Osteoblast (primary cell): ENCODE measurements around the gene TIMM13. TPM values are rescaled to one million over a fixed set of nuclear protein-coding genes. Genes with fewer than 3 reads are reported as not detected.

Experiments
- DNase-seq: peaks from one replicate; pipeline ENCODE4 v3.0.0; 2011; ENCODE audit warnings: low spot score, mixed read lengths; ENCODE audit not compliant: insufficient read length; ENCODE audit errors: missing footprints
- H2AFZ ChIP-seq: 2 replicates; pipeline ENCODE4 v1.6.0; 2011; ENCODE audit warnings: mild to moderate bottlenecking, low read length
- H3K27ac ChIP-seq: 2 replicates; pipeline ENCODE4 v1.5.1; 2011; ENCODE audit warnings: mild to moderate bottlenecking, low read depth, low read length, moderate library complexity
- H3K27me3 ChIP-seq: 2 replicates; pipeline ENCODE4 v1.6.0; 2012; ENCODE audit warnings: mild to moderate bottlenecking, control low read depth, inconsistent platforms, low read length, moderate library complexity; ENCODE audit not compliant: insufficient read depth
- H3K36me3 ChIP-seq: 2 replicates; pipeline ENCODE4 v1.5.1; 2011; ENCODE audit warnings: mild to moderate bottlenecking, low read length, control low read depth, moderate library complexity; ENCODE audit not compliant: insufficient read depth
- H3K4me1 ChIP-seq: 2 replicates; pipeline ENCODE4 v1.5.1; 2011; ENCODE audit warnings: mild to moderate bottlenecking, low read length, control low read depth, moderate library complexity; ENCODE audit not compliant: insufficient read depth
- H3K4me2 ChIP-seq: 2 replicates; pipeline ENCODE4 v1.6.0; 2011; ENCODE audit warnings: mild to moderate bottlenecking, low read length; ENCODE audit not compliant: insufficient read depth
- H3K4me3 ChIP-seq: fragments of 200-600 bp; sonication (generic); 3 replicates; pipeline ENCODE4 v1.5.1; 2012; ENCODE audit warnings: mild to moderate bottlenecking, low read length, inconsistent platforms; ENCODE audit not compliant: insufficient read depth
- H3K79me2 ChIP-seq: 2 replicates; pipeline ENCODE4 v1.6.0; 2012; ENCODE audit warnings: mild to moderate bottlenecking, low read length, control low read depth, inconsistent platforms; ENCODE audit not compliant: insufficient read depth
- H3K9me3 ChIP-seq: 2 replicates; pipeline ENCODE4 v1.5.1; 2011; ENCODE audit warnings: low read depth, low read length, control low read depth
- H4K20me1 ChIP-seq: 2 replicates; pipeline ENCODE4 v1.6.0; 2012; ENCODE audit warnings: mild to moderate bottlenecking, low read length, control low read depth; ENCODE audit not compliant: insufficient read depth
- CTCF ChIP-seq: IDR thresholded peaks from 2 replicates; pipeline ENCODE4 v1.5.1; 2011; ENCODE audit warnings: mild to moderate bottlenecking, low read depth, low read length, moderate library complexity; ENCODE audit errors: extremely low read depth
- total RNA-seq: library from RNA; depleted of rRNA; stranded (reverse); fragments of >200 nt; gene quantifications from 2 replicates; pipeline ENCODE4 v1.2.3, GENCODE V29; 2012

The TIMM13 gene
- total RNA-seq, 1 donor: 27.9 TPM

DNA sequence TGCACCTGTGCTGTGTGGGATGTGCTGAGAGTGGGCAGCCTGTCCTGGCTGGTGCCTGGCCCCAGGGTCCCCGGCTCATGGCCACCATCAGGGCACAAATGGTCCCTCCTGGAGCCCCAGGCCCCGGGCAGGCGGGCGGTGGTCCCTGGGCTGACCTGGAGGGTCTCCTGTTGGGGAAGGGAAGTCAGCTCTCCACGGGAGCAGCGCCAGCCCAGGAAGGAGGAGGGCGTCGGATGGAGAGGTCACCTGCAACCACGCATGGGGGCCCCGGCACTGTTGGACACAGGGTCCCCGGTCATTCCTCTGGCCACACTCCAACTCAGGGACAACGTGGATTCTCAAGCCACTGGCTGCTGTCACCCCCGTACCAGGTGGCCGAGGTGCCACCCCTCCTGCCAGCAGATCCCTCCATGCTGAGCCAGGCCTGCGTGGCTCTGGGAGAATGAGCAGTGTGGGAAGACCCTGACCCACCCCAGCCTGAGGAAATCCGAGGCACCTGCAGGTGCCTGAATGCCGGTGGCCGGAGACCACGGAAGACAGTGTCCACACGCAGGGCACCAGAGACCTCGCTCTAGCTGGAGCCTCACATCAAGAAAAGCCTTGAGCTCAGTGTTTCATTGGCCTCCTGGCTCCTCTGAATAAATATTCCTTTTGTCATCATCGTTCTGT lies 15.9 kb upstream of the TIMM13 start:
- no peak for DNase-seq
- no peaks in the 10 kb centered on the region for H3K27me3 ChIP-seq
- no peak for TF ChIP-seq CTCF
- no peak overlapping the region for H3K27ac ChIP-seq
- H3K9me3 ChIP-seq: no peaks in the 10 kb centered on the region
- no peaks in the 10 kb centered on the region for H3K4me1 ChIP-seq
- H4K20me1 ChIP-seq: peaks cover 9% of the 10 kb centered on the region
- H3K79me2 ChIP-seq: peaks cover 82% of the 10 kb centered on the region
- no peak overlapping the region for H2AFZ ChIP-seq
- no peak overlapping the region for H3K4me2 ChIP-seq
- H3K4me3 ChIP-seq: no peak overlapping the region
- H3K36me3 ChIP-seq: peaks cover 30% of the 10 kb centered on the region

GRCh38 chr19:2441096-2441752 lies 13.8 kb upstream of the TIMM13 start:
- H3K4me3 ChIP-seq: no peak overlapping the region
- no peak overlapping the region for H3K4me2 ChIP-seq
- DNase-seq: no peak
- no peaks in the 10 kb centered on the region for H3K4me1 ChIP-seq
- peaks cover 44% of the 10 kb centered on the region for H3K36me3 ChIP-seq
- H3K9me3 ChIP-seq: no peaks in the 10 kb centered on the region
- H4K20me1 ChIP-seq: peaks cover 9% of the 10 kb centered on the region
- peaks cover 77% of the 10 kb centered on the region for H3K79me2 ChIP-seq
- no peaks in the 10 kb centered on the region for H3K27me3 ChIP-seq
- no peak overlapping the region for H2AFZ ChIP-seq
- no peak overlapping the region for H3K27ac ChIP-seq
- TF ChIP-seq CTCF: no peak

DNA sequence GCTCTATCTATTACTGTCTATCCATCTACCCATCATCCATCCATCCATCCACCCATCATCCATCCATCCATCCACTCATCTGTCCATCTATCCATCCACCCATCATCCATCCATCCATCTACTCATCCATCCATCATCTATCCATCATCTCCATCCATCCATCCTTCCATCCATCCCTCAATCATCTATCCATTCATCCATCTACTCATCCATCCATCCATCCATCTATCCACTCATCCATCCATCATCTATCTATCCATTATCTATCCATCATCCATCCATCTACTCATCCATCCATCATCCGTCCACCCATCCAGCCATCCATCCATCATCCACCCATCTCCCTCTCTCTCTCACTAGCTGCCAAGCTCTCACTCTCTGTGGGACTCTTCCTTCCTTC lies 13.1 kb upstream of the TIMM13 start:
- no peak overlapping the region for H3K4me2 ChIP-seq
- no peak for TF ChIP-seq CTCF
- no peaks in the 10 kb centered on the region for H3K27me3 ChIP-seq
- peaks cover 74% of the 10 kb centered on the region for H3K79me2 ChIP-seq
- H3K9me3 ChIP-seq: no peaks in the 10 kb centered on the region
- peaks cover 44% of the 10 kb centered on the region for H3K36me3 ChIP-seq
- no peak overlapping the region for H3K4me3 ChIP-seq
- H4K20me1 ChIP-seq: peaks cover 9% of the 10 kb centered on the region
- no peak for DNase-seq
- no peak overlapping the region for H2AFZ ChIP-seq
- H3K27ac ChIP-seq: no peak overlapping the region
- no peaks in the 10 kb centered on the region for H3K4me1 ChIP-seq

DNA sequence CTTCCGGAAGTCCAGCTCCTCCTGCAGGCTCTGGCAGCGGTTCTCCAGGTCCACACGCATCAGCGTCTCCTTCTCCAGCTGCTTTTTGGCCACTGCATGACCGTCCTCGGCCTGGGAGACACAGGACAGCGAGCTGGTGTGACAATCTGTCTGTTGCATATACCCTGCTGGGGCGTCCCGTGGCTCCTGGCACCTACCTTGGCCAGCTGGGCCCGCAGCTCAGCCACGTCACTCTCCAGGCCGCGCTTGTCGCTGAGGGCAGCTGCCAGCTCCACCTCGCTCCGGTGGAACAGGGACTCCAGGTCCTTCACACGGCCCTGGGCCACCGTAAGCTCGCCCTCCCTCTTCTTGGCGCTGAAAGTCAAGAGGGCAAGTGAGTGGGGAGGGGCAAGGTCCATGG lies 10.8 kb upstream of the TIMM13 start:
- no peaks in the 10 kb centered on the region for H3K9me3 ChIP-seq
- no peak overlapping the region for H3K4me3 ChIP-seq
- no peaks in the 10 kb centered on the region for H3K4me1 ChIP-seq
- no peak for DNase-seq
- no peak overlapping the region for H2AFZ ChIP-seq
- peaks cover 35% of the 10 kb centered on the region for H3K36me3 ChIP-seq
- peaks cover 5% of the 10 kb centered on the region for H4K20me1 ChIP-seq
- peaks cover 53% of the 10 kb centered on the region for H3K79me2 ChIP-seq
- no peak for TF ChIP-seq CTCF
- H3K27ac ChIP-seq: no peak overlapping the region
- H3K4me2 ChIP-seq: no peak overlapping the region
- no peaks in the 10 kb centered on the region for H3K27me3 ChIP-seq
